ENCODE results near the gene ANAPC13.

DNA sequence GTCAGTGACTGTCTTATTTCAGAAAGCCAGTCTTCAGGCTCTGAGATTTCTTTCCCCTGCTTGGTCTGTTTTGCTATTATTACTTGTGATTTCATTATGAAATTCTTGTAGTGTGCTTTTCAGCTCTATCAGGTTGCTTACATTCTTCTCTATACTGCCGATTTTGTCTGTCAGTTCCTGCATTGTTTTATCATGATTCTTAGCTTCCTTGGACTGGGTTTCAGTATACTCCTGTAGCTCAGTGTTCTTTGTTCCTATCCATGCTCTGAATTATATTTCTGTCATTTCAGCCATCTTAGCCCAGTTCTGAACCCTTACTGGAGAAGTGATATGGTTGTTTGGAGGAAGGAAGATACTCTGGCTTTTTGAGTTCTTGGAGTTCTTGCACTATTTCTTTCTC lies 40.5 kb upstream of the ANAPC13 start:
- TF ChIP-seq POLR2AphosphoS5 (IDR thresholded peaks at IDR 0.05; ENCODE audit: low read depth, low read length) = no peak
- no peak for TF ChIP-seq POLR2A (IDR thresholded peaks at IDR 0.05; ENCODE audit: low read depth, low read length)
- TF ChIP-seq TAF1 (IDR thresholded peaks at IDR 0.05; ENCODE audit: borderline replicate concordance, low read depth, low read length) = no peak
